Effector CD4-positive, alpha-beta T cell (primary cell): ENCODE results near the gene SPEM2.

Experiments
- DNase-seq: peaks from one replicate; pipeline ENCODE4 v3.0.0-alpha.2; 2020

SPEM2 gene

DNA sequence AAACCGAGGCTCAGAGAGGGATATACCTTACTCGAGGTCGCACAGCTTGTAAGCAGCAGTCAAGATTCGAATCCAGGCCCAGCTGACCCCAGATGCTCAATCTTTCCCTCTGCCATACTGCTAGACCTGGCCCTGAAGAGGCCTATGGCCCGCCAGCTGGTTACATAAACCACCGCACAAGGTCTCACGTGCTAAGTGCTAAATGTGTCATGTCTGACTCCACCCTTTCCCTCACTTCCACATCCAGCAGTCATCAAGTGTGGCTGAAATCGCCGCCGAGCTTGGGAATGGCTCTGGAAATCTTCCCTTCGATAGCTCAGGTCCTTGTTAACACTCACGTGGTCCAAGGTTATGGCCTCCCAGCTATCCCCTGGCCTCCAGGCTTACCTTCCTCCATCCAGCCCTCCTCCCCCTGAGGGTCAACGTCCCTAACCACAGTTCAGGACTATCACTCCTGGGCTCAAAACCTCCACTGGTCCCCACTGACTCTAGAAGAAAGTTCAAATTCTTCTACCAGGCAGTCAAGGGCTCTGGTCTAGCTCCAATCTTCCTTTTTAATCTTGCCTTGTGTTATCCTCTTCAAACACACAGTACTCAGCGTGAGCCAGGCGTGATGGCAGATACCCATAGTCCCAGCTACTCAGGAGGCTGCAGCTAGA is 50.5 kb downstream of the SPEM2 start:
- DNase-seq: no peak

DNA sequence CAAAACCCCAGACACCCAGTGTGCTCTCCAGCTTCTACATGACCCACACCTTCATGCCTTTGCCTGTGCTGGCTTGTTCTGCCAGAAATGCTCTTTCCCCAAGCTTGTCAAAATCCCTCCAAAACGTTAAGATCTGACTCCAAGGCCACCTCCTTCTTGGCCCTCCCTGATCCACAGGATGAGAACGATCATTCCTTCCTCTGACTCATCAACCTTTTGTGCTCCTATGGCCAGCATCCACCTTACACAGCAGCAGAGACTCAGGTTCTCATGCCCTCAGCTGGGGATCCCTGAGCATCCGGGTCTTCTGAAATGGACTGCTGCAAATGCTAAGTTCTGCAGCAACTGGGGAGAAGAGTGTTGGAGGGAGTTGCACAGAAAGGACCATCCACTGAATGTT is 51.1 kb downstream of the SPEM2 start:
- DNase-seq: no peak

DNA sequence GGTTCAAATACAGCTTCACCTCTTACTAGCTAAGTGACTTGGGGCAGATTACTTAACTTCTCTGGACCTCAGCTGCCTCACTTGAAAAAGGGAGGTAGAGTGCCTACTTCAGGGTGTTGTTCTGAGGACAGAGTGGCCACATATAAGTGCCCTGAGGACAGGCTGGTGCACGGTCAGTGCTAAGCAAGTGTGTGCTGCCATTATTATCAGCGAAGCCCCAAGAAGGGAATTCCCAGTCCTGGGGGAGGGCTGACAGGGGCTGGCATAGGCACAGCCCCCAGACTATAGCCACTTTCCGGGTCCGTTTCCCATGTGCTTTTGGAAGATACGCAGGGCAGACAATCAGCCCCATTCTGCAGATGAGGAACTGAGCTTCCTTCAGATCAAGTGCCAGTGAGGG is 51.5 kb downstream of the SPEM2 start:
- DNase-seq: no peak
